GM10266 (cell line): ENCODE data around the gene PLA2G10.
"Not testable (repeated sequence)": the region's sequence is repeated elsewhere in the genome, so short reads cannot be mapped to it uniquely, and the experiment has no call there.

Experiments used
- DNase-seq: peaks from one replicate; pipeline ENCODE4 v3.0.0; 2012; ENCODE audit errors: extremely low spot score
- CTCF ChIP-seq: IDR thresholded peaks from 2 replicates; pipeline ENCODE4 v1.5.1; 2012; ENCODE audit warnings: mild to moderate bottlenecking, low read depth; ENCODE audit not compliant: control insufficient read depth, insufficient read depth; ENCODE audit errors: missing control alignments

The PLA2G10 gene

DNA sequence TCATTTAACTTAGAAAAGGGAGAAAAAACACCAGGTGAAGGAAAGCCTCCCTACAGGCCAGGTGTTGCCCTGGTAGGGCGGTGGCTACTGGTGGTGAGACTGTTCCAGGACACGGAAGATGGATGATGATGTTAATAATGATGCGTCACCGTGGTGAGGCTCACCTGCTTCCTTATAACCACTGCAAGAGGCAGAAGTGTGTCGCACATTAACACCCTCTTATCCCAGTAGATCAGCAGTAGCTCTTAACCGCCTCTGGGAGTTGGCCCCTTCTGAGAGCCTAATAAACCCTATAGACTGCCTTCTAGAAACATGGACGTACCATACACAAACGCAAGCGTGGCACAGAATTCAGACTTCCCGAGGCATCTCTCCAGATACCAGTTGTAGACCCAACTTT, 53.6 kb downstream of the PLA2G10 start:
- no peak for TF ChIP-seq CTCF
- no peak for DNase-seq

DNA sequence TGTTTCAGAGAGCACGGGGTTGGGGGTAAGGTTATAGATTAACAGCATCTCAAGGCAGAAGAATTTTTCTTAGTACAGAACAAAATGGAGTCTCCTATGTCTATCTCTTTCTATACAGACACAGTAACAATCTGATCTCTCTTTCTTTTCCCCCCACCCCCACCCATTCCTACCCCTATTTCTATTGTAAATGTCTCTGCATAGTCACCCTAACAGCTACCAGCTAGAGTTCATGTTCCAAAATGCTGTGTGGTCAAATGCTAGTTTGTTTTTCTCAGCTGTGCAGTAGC, 57.2 kb downstream of the PLA2G10 start:
- DNase-seq: not testable (repeated sequence)

DNA sequence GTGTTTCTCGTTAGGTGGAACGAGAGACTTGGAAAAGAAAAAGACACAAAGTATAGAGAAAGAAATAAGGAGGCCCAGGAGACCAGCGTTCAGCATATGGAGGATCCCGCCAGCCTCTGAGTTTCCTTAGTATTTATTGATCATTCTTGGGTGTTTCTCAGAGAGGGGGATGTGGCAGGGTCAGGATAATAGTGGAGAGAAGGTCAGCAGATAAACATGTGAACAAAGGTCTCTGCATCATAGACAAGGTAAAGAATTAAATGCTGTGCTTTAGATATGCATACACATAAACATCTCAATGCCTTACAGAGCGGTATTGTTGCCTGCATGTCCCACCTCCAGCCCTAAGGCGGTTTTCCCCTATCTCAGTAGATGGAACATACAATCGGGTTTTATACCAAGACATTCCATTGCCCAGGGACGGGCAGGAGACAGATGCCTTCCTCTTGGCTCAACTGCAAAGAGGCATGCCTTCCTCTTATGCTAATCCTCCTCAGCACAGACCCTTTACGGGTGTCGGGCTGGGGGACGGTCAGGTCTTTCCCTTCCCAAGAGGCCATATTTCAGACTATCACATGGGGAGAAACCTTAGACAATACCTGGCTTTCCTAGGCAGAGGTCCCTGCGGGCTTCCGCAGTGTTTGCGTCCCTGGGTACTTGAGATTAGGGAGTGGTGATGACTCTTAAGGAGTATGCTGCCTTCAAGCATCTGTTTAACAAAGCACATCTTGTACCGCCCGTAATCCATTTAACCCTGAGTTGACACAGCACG, 57.7 kb downstream of the PLA2G10 start:
- not testable (repeated sequence) for DNase-seq

GRCh38 chr16:14635395-14636165, 58.5 kb downstream of the PLA2G10 start:
- no peak for TF ChIP-seq CTCF
- DNase-seq: no peak

- no peak for TF ChIP-seq CTCF
- DNase-seq: no peak
These were observed 59.8 kb downstream of the PLA2G10 start for GRCh38 chr16:14634389-14634725.

- DNase-seq: peak; percentile 95
- TF ChIP-seq CTCF: no peak
These were observed 61.2 kb downstream of the PLA2G10 start, which contains the start of gene BFAR for GRCh38 chr16:14632693-14633569. Gene BFAR (plus strand): TSS chr16:14632951. CDS start chr16:14644347, 11,396 bp downstream.

GRCh38 chr16:14630620-14631330, 63.3 kb downstream of the PLA2G10 start:
- not testable (repeated sequence) for DNase-seq

- peak; percentile 97 for DNase-seq
- TF ChIP-seq CTCF: no peak
These were observed 64.0 kb downstream of the PLA2G10 start, which contains the start of gene PARN for GRCh38 chr16:14629919-14630619. Gene PARN (minus strand): TSS chr16:14630260. CDS start chr16:14630125, 135 bp downstream.
